22Rv1 (cell line): Measurements from ENCODE around the gene CFAP97D1.
"Not testable (repeated sequence)": the region's sequence is repeated elsewhere in the genome, so short reads cannot be mapped to it uniquely, and the experiment has no call there.

ENCODE experiments used
- ZFX ChIP-seq: fragments of 450-650 bp; IDR thresholded peaks from 2 replicates; pipeline ENCODE4 v1.6.1; 2017; ENCODE audit warnings: antibody characterized with exemption, borderline replicate concordance
- TF ChIP-seq, protein P1 (sequence below): fragments of 450-650 bp; IDR thresholded peaks from 2 replicates; pipeline ENCODE4 v1.5.1; 2017; ENCODE audit warnings: mild to moderate bottlenecking

DNA sequence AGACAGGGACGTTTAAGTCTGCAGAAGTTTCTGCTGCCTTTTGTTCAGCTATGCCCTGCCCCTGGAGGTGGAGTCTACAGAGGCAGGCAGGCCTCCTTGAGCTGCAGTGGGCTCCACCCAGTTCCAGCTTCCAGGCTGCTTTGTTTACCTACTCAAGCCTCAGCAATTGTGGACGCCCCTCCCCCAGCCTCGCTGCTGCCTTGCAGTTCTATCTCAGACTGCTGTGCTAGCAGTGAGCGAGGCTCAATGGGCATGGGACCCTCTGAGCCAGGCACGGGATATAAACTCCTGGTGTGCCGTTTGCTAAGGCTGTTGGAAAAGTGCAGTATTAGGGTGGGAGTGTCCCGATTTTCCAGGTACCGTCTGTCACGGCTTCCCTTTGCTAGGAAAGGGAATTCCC lies 17.8 kb downstream of the CFAP97D1 start:
- TF ChIP-seq, protein P1, sequence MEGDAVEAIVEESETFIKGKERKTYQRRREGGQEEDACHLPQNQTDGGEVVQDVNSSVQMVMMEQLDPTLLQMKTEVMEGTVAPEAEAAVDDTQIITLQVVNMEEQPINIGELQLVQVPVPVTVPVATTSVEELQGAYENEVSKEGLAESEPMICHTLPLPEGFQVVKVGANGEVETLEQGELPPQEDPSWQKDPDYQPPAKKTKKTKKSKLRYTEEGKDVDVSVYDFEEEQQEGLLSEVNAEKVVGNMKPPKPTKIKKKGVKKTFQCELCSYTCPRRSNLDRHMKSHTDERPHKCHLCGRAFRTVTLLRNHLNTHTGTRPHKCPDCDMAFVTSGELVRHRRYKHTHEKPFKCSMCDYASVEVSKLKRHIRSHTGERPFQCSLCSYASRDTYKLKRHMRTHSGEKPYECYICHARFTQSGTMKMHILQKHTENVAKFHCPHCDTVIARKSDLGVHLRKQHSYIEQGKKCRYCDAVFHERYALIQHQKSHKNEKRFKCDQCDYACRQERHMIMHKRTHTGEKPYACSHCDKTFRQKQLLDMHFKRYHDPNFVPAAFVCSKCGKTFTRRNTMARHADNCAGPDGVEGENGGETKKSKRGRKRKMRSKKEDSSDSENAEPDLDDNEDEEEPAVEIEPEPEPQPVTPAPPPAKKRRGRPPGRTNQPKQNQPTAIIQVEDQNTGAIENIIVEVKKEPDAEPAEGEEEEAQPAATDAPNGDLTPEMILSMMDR = not testable (repeated sequence)
- TF ChIP-seq ZFX = not testable (repeated sequence)
